Measurements from ENCODE around the gene UHRF2. TPM values are rescaled to one million over a fixed set of nuclear protein-coding genes. Genes with fewer than 3 reads are reported as not detected.
A peak's percentile ranks its signal among the peaks of the same experiment; 100 is the strongest.

Gene UHRF2
- total RNA-seq, 8 experiments from 2014 or later = 23.3 to 65.0 (median 34.4) TPM

DNA sequence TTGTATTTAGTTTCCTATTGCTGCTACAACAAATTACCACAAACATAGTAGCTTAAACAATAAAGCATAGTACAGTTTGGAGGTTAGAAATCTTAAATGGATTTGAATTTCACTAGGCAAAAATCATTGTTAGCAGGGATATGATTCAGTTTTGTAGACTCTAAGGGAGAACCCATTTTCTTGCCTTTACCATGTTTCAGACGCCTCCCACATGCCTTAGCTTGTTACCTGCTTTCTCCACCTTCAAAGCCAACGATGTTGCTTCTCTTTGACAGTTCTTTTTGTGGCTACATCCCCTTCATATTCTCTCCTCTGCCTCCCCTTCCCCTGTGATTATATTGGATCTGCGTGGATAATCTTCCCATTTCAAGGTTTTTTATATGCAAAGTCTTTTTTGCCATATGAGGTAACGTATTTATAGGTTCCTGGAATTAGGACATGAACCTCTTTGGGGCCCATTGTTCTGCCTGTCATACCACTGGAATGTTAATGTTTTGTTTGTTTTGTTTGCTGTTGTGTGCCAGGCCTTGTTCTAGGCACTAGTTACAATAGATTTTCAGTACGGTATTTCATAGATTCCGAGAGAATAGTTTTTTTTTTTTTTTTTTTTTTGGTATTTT, 54.1 kb downstream of the UHRF2 start:
- in situ Hi-C loops (cut with MboI; ENCODE audit: low pct_unique_long_range_greater_than_20kb in 2 of 9, low sequenced_read_pairs in 9 of 9, unreplicated experiment in 9 of 9) = no loop called here
- ATAC-seq (replicated peaks in 6 of 8) = no peak
- H3K27ac ChIP-seq = no peak overlapping the region
- 40 to 100% (median 96%) methylated on average over 1 to 6 of the region's 6 CpGs for WGBS, 10 experiments
- no peak overlapping the region for H3K4me3 ChIP-seq
- no peaks in the 10 kb centered on the region for H3K4me1 ChIP-seq (replicated peaks in 1 of 2)

- WGBS, 10 experiments = 58 to 100% (median 86%) methylated on average over 1 to 2 of the region's 2 CpGs; no CpG with 5 or more reads in 3 of the 10 experiments
- H3K4me1 ChIP-seq (replicated peaks in 1 of 2) = no peaks in the 10 kb centered on the region
- peak in 1 of 8 experiments; percentile 57 for ATAC-seq (replicated peaks in 6 of 8)
- no peak overlapping the region for H3K4me3 ChIP-seq
- in situ Hi-C loops (cut with MboI; ENCODE audit: low pct_unique_long_range_greater_than_20kb in 2 of 9, low sequenced_read_pairs in 9 of 9, unreplicated experiment in 9 of 9) = no loop called here
- no peak overlapping the region for H3K27ac ChIP-seq
These were observed 58.3 kb downstream of the UHRF2 start for GRCh38 chr9:6471231-6471850.

DNA sequence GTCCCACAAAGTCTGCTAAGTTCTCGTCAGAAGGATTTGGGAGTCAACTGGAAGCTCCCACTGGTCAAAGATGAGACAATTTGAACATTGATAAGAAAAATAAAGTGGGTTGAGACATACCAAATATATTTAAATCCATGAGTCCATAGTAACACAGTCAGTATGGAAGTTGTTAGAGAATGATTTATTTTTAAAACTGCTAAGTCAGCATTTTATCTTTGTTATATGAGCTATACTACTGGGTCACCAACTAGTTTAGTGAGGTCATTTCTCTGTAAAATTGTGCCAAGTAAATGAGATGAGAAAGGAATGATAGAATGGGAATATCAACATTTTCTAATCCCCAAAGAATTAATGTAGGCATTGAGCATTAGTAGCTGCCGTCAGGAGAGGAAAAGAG, 60.2 kb downstream of the UHRF2 start:
- H3K27ac ChIP-seq = no peak overlapping the region
- H3K4me1 ChIP-seq (replicated peaks in 1 of 2) = no peaks in the 10 kb centered on the region
- 86 to 100% (median 100%) methylated on average over 1 to 2 of the region's 2 CpGs for WGBS, 10 experiments
- ATAC-seq (replicated peaks in 6 of 8) = no peak
- no peak overlapping the region for H3K4me3 ChIP-seq
- in situ Hi-C loops (cut with MboI; ENCODE audit: low pct_unique_long_range_greater_than_20kb in 2 of 9, low sequenced_read_pairs in 9 of 9, unreplicated experiment in 9 of 9) = no loop called here

DNA sequence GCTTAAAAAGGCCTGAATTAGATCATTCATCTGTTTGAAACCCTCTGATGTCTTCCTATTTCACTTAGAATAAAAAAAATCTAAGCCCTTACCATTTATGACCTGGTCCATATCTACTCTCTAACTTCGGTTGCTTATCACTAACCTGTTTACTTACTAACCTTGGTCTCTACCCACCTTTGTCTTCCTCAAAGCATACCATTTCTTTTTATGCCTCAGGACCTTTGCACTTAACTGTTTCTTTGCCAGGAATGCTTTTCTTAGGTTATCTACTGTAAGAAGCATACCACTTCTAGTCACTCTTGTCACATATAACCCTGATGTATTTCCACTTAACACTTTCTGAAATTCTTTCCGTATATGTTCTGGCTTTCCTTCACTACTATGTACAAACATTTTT, 67.0 kb downstream of the UHRF2 start:
- WGBS, 10 experiments = 72 to 100% (median 92%) methylated on average over 1 to 2 of the region's 2 CpGs
- no peak for ATAC-seq (replicated peaks in 6 of 8)

DNA sequence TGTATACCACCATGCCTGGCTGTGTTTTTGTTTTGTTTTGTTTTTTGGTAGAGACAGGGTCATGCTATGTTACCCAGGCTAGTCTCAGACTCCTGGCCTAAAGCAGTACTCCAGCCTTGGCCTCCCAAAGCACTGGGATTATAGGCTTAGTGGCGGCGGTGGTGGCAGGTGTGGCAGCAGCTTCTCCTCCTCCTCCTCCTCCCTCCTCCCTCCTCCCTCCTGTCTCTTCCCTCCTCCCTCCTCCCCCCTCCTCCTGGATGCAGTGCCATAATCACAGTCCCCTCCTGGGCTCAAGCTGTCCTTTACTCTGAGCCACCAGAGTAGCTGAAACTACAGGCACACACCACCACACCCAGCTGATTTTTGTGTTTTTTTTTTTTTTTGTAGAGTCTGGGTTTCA, 71.2 kb downstream of the UHRF2 start:
- Histone ChIP-seq H3K4me1 (replicated peaks in 1 of 2) (no peaks in the 10 kb centered on the region), H3K27ac (no peak overlapping the region), H3K4me3 (no peak overlapping the region)
- 100% methylated on average over 2 of the region's 2 CpGs; no CpG with 5 or more reads in 9 of the 10 experiments for WGBS, 10 experiments
- no peak for ATAC-seq (replicated peaks in 6 of 8)
- in situ Hi-C loops (cut with MboI; ENCODE audit: low pct_unique_long_range_greater_than_20kb in 2 of 9, low sequenced_read_pairs in 9 of 9, unreplicated experiment in 9 of 9) = no loop called here

More for the DNA sequence above, 67.0 kb downstream of the UHRF2 start:
- Histone ChIP-seq H3K27ac (no peak overlapping the region), H3K4me1 (replicated peaks in 1 of 2) (no peaks in the 10 kb centered on the region), H3K4me3 (no peak overlapping the region)
- in situ Hi-C loops (cut with MboI; ENCODE audit: low pct_unique_long_range_greater_than_20kb in 2 of 9, low sequenced_read_pairs in 9 of 9, unreplicated experiment in 9 of 9) = no loop called here

- in situ Hi-C loops (cut with MboI; ENCODE audit: low pct_unique_long_range_greater_than_20kb in 2 of 9, low sequenced_read_pairs in 9 of 9, unreplicated experiment in 9 of 9) = no loop called here
- no peak overlapping the region for H3K4me3 ChIP-seq
- no peaks in the 10 kb centered on the region for H3K4me1 ChIP-seq (replicated peaks in 1 of 2)
- 92 to 100% (median 97%) methylated on average over 1 to 7 of the region's 7 CpGs; no CpG with 5 or more reads in 1 of the 10 experiments for WGBS, 10 experiments
- no peak for ATAC-seq (replicated peaks in 6 of 8)
- no peak overlapping the region for H3K27ac ChIP-seq
These were observed 75.4 kb downstream of the UHRF2 start for GRCh38 chr9:6488395-6488794.

DNA sequence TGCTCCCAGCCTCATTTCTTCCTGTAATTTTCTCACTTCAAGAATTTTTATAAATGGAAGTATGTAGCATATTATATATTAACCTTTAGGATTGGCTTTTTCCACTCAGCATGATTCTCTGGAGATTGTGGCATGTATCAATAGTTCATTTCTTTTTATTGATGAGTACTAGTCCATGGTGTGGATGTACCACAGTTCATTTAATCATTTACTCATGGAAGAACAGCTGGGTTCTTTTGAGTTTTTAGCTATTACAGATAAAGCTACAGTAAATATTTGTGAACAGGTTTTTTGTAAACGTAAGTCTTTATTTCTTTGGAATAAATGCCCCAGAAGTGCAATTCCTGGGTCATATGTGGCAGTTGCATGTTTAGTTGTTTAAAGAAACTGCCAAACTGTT, 76.1 kb downstream of the UHRF2 start:
- ATAC-seq (replicated peaks in 6 of 8) = no peak
- Histone ChIP-seq H3K4me3 (no peak overlapping the region), H3K27ac (no peak overlapping the region), H3K4me1 (replicated peaks in 1 of 2) (no peaks in the 10 kb centered on the region)
- 71 to 100% (median 100%) methylated on average over 1 of the region's 1 CpG; no CpG with 5 or more reads in 4 of the 10 experiments for WGBS, 10 experiments
- in situ Hi-C loops (cut with MboI; ENCODE audit: low pct_unique_long_range_greater_than_20kb in 2 of 9, low sequenced_read_pairs in 9 of 9, unreplicated experiment in 9 of 9) = no loop called here

- Histone ChIP-seq H3K4me1 (replicated peaks in 1 of 2) (no peaks in the 10 kb centered on the region), H3K4me3 (no peak overlapping the region), H3K27ac (no peak overlapping the region)
- in situ Hi-C loops (cut with MboI; ENCODE audit: low pct_unique_long_range_greater_than_20kb in 2 of 9, low sequenced_read_pairs in 9 of 9, unreplicated experiment in 9 of 9) = no loop called here
- 86 to 100% (median 100%) methylated on average over 1 to 2 of the region's 2 CpGs; no CpG with 5 or more reads in 2 of the 10 experiments for WGBS, 10 experiments
- ATAC-seq (replicated peaks in 6 of 8) = no peak
These were observed 77.9 kb downstream of the UHRF2 start for GRCh38 chr9:6490863-6491262.

- no peaks in the 10 kb centered on the region for H3K4me1 ChIP-seq (replicated peaks in 1 of 2)
- no peak for ATAC-seq (replicated peaks in 6 of 8)
- in situ Hi-C loops (cut with MboI; ENCODE audit: low pct_unique_long_range_greater_than_20kb in 2 of 9, low sequenced_read_pairs in 9 of 9, unreplicated experiment in 9 of 9) = no loop called here
- 88 to 100% (median 100%) methylated on average over 1 of the region's 1 CpG; no CpG with 5 or more reads in 5 of the 10 experiments for WGBS, 10 experiments
- no peak overlapping the region for H3K27ac ChIP-seq
- H3K4me3 ChIP-seq = no peak overlapping the region
These were observed 82.5 kb downstream of the UHRF2 start for GRCh38 chr9:6495466-6495865.

- Histone ChIP-seq H3K4me3 (no peak overlapping the region), H3K4me1 (replicated peaks in 1 of 2) (no peaks in the 10 kb centered on the region), H3K27ac (no peak overlapping the region)
- peak in 2 of 8 experiments; percentile 40 to 72 for ATAC-seq (replicated peaks in 6 of 8)
- WGBS, 10 experiments = 75 to 100% (median 90%) methylated on average over 1 of the region's 1 CpG; no CpG with 5 or more reads in 4 of the 10 experiments
- in situ Hi-C loops (cut with MboI; ENCODE audit: low pct_unique_long_range_greater_than_20kb in 2 of 9, low sequenced_read_pairs in 9 of 9, unreplicated experiment in 9 of 9) = no loop called here
These were observed 86.0 kb downstream of the UHRF2 start for GRCh38 chr9:6498982-6499381.

DNA sequence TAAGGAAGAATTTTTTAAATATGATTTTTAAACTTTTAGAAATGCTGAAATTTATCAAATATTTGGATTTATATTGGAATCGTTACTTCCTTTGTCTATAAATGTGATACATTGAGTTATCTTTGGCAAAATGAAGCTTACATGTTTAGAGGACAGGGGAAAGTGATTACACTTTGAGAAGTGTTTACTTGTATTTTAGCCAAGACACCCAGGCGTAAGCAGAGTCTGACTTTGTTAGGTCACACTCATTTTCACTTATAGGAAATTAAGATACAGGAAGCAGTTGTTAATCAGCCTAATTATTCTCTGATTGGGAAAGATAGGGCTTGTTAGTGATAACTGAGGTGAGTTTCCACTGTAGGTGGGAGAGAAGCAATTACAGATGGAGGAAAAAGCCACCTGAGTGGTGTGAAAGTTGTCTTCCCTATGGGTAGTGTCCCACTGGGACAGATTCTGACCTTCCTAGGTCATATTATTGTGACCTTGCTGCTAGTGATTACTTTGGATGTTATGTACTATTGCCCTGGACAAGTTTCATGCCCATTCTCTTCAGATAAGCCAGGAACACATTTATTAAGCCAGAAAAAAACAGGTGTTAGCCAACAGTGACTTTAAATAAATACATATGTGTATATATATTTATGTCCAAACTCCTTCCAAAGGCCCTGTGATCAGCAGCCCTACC, 88.7 kb downstream of the UHRF2 start:
- WGBS, 10 experiments = 82 to 100% (median 93%) methylated on average over 1 to 2 of the region's 2 CpGs
- no peak for ATAC-seq (replicated peaks in 6 of 8)
- no peaks in the 10 kb centered on the region for H3K4me1 ChIP-seq (replicated peaks in 1 of 2)
- H3K27ac ChIP-seq = no peak overlapping the region
- no peak overlapping the region for H3K4me3 ChIP-seq
- in situ Hi-C loops (cut with MboI; ENCODE audit: low pct_unique_long_range_greater_than_20kb in 2 of 9, low sequenced_read_pairs in 9 of 9, unreplicated experiment in 9 of 9) = no loop called here

DNA sequence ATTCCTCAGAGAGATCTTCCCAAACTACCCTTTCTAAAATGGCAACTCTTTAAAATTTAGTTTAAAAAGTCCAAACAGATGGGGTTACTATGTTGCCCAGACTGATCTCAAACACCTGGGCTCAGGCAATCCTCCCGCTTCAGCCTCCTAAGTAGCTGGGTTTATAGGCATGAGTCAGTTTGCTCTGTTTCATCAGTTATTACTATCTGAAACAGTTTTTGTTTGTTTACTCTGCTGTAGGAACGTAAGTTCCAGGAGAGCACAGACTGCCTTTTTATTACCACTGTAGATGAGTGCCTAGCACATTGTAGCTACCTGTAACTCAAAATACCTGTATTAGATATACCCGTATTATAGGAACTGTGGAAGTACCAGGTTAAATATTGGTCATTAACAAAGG, 89.4 kb downstream of the UHRF2 start:
- no peak overlapping the region for H3K27ac ChIP-seq
- ATAC-seq (replicated peaks in 6 of 8) = no peak
- no peaks in the 10 kb centered on the region for H3K4me1 ChIP-seq (replicated peaks in 1 of 2)
- in situ Hi-C loops (cut with MboI; ENCODE audit: low pct_unique_long_range_greater_than_20kb in 2 of 9, low sequenced_read_pairs in 9 of 9, unreplicated experiment in 9 of 9) = no loop called here
- no peak overlapping the region for H3K4me3 ChIP-seq
- 80 to 100% (median 97%) methylated on average over 1 to 3 of the region's 3 CpGs; no CpG with 5 or more reads in 3 of the 10 experiments for WGBS, 10 experiments

DNA sequence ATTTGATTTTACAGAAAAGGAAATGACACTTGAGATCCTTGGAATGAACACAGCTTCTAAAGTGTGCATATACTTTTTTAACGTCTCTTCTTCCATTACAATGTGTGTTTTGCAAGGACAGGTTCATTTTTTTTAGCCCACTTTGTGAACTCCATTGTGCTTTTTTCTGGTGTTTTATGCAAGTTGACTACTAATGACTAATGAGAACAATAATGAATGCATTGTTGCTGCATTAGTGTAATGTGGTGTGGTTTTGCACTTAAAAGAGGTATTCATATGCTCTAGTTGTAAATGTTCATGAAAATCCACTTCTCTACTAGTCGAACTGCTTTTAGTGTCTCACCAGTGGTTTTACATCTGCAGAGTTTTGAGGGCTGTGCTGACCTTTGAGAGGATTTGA, 93.6 kb downstream of the UHRF2 start:
- H3K4me1 ChIP-seq (replicated peaks in 1 of 2) = no peaks in the 10 kb centered on the region
- H3K4me3 ChIP-seq = no peak overlapping the region
- 14 to 100% (median 40%) methylated on average over 1 to 2 of the region's 2 CpGs; no CpG with 5 or more reads in 1 of the 10 experiments for WGBS, 10 experiments
- H3K27ac ChIP-seq = no peak overlapping the region
- in situ Hi-C loops (cut with MboI; ENCODE audit: low pct_unique_long_range_greater_than_20kb in 2 of 9, low sequenced_read_pairs in 9 of 9, unreplicated experiment in 9 of 9) = no loop called here
- ATAC-seq (replicated peaks in 6 of 8) = peak in 1 of 8 experiments; percentile 16
